HG02759 (cell line): ENCODE results near the gene TSGA10.
"Not testable (repeated sequence)": the region's sequence is repeated elsewhere in the genome, so short reads cannot be mapped to it uniquely, and the experiment has no call there.

Experiments used
- ATAC-seq: cut with Tn5 transposase; IDR thresholded peaks from one replicate; pipeline ENCODE4 v1.9.1; 2021; ENCODE audit warnings: mild to moderate bottlenecking, moderate library complexity; ENCODE audit not compliant: unreplicated experiment

Gene TSGA10

DNA sequence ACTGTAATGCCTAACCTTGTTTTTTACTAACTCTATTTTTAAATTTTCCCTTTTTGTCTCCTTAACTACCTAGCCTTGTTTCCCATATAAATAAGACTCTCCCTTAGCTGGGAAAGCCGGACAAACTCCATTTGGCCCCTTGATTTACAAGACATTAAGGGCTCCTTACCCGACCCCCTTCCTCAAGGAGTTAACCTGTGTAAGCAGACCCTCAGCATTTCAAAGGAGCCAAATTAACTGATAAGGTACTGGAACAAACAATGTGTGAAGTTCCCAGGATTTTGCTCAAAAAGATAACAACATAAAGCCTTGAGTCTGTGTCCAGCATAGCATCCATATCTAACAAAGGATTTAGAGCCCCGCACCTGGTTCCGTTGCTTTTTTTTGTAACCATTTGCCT is 72.9 kb downstream of the TSGA10 start:
- no peak for ATAC-seq

DNA sequence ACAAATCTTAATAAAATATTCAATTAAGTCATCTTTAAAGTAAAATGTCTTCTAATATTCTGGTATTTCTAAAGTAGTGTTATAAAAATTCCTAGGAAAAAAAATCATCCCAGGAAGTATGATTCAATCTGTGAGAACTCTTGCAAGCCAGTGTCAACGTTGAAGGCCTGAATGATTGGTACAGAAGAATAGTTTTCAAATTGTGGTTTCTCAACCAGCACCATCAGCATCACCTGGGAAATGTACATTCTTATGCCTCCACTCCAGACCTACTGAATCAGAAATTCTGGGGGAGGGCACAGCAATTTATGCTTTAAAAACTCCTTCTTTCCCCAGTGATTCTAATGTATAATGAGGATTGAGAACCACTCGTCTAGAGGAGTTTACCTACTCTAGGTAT is 75.5 kb downstream of the TSGA10 start:
- ATAC-seq = no peak

DNA sequence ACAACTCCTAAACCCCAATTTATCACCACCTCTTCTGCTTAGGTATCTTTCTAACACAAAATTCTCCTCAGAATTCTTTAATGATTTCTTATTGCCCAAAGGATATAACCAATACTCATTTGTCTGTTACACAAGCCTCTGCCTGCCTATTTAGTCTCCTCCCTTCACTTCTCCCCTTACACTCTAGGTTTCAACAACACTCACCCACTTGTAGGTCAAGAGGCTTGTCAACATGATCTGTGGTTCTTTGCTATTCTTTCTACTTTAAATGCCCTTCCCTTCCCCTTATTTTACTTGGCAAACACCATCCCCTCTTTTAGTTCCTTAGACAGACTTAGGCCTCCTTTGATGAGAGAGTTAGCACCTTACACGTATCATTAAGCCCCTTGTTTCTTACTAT is 82.2 kb downstream of the TSGA10 start:
- ATAC-seq = no peak

DNA sequence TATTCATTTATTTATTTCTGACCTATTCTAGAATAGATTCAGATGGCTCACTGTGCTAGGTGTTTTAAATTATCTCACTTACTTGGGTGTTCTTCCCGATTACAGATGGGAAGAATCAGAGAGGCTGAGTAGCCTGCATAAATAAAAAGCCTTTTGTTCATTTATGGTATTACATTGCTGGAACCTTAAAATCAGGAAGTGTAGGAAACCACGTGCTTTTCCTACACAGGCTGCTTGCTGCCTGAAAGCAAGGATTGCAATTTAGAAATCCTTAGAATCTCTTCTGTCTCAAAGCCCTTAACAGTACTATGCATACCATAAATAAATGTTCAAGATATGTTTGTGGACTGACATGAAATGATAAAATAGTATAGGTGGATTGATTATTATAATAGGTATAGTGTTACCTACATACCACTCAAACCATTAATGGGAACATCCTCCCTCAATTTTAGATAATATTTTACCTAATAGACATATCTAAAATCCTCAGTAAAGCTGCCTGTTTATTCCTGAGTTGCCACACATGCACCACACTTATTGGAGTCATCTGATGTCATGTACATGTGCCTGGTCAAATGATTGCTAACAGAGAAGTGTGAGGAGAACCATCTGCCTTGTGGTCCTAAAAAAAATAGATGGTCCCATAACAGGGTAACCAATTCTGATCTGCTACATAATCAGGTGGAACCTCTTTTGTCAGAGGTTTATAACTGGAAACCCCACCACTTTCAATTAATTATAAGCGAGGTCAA is 86.7 kb downstream of the TSGA10 start:
- ATAC-seq = no peak

DNA sequence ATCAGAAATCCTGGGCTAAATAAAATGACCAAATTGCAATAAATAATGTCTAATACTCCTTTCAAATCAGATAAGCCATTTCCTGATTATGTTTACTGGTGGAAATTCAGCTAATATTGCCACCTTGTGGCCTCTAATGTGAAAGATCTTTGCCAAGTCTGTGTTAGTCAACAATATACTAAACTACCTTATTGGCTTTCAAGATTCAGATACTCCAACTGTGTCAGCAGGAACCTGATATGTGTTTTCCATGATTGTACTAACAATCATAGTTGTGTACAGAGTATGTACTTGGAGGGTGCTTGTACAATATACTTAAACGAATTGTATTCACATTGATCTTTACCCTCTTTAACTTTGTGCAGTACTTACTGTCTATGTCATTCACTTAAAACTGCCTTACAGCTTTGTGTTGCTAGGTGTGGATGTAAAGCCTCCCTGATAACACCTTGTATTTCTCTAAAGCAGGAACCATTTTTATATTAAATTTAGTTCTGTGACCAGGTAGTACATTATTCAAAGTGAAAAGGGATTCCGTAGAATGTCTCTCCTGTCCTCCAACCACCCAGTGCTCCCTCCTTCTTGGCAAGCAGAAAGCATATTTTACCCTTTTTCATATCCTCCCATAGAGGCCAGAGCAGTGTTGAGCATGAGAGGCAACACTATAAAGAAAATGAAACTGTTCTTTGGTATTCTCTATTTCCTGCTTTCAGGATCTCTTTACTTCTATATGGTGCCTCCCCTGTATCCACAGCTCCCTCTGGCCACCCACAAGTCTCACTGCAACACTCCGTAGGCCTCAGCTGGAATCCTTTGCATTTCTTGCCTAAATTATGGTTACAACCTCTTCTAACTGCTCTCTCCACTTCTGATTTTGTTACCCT is 88.4 kb downstream of the TSGA10 start:
- ATAC-seq = peak; percentile 88

DNA sequence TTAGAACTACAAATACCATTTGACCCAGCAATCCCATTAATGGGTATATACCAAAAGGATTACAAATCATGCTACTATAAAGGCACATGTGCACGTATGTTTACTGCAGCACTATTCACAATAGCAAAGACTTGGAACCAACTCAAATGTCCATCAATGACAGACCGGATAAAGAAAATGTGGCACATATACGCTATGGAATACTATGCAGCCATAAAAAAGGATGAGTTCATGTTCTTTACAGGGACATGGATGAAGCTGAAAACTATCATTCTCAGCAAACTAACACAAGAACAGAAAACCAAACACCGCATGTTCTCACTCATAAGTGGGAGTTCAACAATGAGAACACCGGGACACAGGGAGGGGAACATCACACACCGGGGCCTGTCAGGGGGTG is 105.6 kb downstream of the TSGA10 start:
- ATAC-seq = not testable (repeated sequence)

DNA sequence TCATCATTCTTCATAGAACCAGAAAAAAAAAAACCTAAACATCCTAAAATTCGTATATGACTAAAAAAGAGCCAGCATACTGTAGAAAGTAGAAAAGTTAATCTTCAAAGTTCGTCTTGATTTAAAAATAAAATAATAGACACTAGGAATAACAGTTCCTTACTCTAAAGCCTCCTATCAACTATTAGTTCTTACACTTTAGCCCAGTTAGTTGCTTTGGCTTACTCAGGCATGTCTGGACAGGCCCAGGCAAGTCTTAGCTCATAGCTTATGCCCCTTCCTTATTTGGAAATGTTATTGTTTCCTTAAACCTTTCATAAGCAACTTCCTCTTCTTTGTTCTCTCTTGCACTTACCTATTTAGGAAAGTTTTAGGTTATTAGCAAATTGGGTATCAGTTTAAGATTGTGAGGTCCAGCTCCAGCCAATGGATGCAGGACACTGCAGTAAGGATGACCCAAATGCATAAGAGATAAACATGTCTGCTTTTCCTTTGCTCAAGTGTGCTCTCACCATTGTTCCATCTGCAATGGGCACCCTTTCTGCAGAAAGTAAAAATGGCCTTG is 113.9 kb downstream of the TSGA10 start:
- not testable (repeated sequence) for ATAC-seq

DNA sequence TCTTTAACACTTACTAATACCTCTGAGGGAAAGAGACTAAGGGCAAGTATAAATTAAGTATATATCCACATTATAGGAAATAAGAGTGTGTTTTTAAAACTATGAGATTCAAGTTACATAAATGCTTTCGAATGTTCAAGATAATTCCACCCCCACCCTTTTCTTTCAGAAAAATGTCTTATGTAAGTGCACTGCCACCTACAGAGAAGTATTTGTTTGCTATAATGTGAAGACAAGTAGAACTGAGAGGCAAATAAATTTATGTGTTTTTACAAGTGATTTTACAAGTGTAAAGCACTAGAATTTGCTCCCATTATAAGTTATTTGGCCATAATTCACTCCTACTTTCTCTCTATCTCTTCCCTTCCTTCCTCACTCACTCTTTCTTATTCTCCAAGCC is 118.8 kb downstream of the TSGA10 start:
- ATAC-seq = no peak

DNA sequence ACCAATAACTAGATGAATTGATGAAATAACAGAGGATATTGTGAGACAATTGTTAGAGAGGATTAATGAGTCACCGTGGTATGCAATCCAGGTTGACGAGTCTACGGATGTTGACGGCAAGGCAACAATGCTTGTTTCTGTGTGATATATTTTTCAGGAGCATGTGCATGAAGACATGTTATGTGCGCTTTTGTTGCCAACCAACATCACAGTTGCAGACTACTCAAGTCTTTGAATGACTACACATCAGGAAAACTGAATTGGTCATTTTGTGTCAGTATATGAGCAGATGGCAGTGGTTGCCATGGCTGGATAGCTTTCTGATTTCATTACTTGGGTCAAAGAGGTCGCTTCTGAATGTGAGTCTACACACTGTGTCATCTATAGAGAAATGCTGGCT is 122.0 kb downstream of the TSGA10 start:
- no peak for ATAC-seq

DNA sequence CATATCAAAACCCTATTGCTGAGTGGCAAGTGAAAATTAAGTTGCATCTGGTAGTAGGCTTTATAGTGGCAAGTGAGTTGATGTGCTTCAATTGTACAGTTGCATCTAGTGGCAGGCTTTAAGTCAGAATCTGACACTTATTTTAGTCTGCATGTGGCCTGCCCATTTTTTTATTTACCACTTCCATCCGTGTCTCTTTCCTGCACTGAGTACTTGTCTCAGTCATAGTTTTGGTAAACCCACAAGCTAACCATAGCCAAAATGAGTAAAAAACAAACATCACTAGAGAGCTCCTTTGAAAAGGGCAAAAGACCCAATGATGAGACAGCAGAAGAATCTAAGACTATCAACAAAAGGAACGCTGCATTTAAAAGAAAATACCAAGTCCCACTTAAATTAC is 122.7 kb downstream of the TSGA10 start:
- no peak for ATAC-seq

DNA sequence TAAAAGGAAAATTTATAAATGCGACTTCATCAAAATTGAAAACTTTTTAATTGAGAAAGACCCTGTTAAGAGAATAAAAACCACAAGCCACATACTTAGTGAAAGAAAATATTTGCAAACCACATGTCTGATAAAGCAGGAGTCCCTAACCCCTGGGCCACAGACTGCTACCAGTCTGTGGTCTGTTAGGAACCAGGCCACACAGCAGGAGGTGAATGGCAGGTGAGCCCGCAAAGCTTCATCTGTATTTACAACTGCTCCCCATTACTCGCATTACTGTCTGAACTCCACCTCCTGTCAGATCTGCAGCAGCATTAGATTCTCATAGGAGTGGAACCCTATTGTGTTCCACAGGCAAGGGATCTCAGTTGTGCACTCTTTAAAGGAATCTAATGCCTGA is 123.3 kb downstream of the TSGA10 start:
- ATAC-seq = no peak

DNA sequence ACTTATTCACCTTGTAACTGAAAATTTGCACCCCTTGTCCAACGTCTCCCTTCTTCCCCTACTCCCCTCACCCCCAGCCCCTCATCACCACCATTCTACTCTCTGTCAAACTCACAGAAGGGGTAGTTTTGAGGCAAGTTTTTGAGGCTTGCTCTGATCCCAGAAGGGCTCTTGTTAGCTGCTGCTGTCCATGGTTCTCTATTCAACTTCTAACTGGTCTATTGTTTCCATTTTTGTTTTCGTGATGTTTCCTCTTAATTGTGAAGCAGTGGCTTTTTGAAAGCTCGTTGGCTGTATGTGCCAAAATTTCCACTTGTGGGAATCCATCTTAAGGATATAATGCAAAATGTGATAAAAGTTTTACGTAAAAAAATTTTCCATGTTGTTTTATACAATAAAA is 126.2 kb downstream of the TSGA10 start:
- ATAC-seq = no peak

DNA sequence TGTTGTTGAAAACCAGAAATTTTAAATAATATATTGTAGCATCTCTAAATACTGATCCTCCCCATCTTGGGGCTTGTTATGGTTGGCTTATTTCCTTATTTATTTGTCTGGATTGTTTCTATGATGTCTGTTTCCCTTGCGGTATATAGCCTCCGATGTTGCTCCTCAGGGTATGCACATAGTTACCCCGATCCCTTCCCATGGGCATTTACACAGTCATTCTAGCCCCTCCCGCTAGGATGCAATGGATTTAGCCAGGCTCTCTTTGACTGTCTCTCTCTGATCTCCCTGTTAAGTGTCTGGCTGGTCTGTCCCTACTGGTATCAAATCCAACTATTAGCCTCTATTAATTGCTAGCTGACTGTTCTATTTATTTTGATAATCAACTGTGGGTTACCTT is 126.9 kb downstream of the TSGA10 start:
- no peak for ATAC-seq

DNA sequence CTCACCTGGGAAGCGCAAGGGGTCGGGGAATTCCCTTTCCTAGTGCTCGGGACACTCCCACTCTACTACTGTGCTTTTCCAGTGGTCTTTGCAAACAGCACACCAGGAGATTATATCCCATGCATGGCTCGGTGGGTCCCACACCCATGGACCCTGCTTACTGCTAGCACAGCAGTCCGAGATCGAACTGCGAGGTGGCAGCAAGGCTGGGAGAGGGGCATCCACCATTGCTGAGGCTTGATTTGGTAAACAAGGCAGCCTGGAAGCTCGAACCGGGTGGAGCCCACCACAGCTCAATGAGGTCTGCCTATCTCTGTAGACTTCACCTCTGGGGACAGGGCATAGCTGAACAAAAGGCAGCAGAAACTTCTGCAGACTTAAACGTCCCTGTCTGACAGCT is 154.0 kb downstream of the TSGA10 start:
- ATAC-seq = no peak

DNA sequence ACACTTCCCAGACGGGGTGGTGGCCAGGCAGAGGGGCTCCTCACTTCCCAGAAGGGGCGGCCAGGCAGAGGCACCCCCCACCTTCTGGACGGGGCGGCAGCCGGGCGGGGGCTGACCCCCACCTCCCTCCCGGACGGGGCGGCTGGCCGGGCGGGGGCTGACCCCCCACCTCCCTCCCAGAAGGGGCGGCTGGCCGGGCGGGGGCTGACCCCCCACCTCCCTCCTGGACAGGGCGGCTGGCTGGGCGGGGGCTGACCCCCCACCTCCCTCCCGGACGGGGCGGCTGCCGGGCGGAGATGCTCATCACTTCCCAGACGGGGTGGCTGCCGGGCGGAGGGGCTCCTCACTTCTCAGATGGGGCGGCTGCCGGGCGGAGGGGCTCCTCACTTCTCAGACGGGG is 166.0 kb downstream of the TSGA10 start:
- not testable (repeated sequence) for ATAC-seq

DNA sequence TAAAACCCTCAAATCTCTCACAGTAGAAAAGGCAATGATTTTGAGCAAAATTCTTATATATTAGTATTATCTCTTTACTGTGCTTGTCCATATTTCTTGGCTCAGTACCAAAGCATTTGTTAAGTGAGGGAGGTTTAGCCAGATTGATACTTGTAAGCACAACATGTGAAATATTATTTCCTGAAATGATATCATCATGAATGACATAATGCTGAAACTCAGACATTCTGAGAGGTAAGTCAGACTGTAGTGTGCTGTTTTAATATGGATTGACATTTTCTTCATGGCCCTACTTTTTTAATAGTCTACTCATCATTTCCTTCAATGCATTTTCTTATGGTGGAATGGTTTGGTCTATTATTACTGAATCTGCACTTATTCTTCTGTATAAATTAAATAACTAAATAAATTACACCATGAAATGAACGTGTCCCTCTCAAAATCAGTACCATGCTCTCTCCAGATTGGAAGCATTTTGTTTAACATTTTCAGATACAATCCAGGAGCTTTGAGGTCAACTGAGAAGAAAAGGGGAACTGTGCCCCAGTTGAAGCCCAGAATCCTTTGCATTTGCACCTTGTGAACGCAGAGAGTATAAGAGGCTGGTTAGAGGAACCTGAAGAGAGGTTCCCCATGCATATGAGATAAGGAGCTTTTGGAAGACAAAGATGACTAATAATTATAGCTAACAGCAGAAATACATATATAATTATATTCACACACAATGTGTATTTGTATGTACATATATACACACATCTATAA is 168.7 kb downstream of the TSGA10 start:
- ATAC-seq = no peak

DNA sequence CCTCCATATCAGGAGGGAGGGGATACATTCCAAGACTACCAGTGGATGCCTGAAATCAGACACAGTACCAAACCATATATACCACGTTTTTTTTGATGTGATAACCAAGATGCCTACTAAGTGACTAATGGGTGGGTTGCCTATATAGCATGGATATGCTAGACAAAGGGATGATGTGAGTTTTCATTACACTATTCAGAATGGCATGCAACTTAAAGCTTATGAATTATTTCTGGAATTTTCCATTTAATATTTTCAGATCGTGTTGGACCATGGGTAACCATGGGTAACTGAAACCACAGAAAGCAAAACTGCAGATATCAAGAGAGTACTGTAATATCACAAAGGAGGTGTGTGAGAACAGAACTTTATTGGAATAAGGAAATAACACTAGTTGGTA is 179.1 kb downstream of the TSGA10 start:
- ATAC-seq = no peak

DNA sequence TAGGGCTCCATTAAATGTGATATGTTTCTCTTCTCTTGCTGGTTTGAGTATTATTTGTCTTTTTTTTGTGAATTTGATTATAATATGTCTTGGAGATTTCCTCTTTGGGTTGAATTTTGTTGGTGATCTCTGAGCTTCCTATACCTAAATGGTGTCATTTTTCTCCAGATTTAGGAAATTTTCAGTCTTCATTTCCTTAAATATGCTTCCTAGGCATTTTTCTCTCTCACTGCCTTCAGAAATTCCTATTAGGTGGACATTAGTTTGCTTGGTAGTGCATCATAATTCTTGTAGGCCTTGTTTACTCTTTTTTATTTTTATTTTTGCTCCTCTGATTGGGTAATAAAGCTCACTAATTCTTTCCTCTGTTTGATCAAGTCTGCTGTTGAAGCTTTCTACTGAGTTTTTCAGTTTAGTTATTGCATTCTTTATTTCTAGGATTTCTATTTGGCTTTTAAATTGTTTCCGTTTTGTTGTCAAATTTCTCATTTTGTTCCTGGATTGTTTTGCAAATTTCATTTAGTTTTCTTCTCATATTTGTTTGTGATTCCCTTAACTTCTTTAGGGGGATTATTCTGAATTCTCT is 182.1 kb downstream of the TSGA10 start:
- ATAC-seq = no peak

DNA sequence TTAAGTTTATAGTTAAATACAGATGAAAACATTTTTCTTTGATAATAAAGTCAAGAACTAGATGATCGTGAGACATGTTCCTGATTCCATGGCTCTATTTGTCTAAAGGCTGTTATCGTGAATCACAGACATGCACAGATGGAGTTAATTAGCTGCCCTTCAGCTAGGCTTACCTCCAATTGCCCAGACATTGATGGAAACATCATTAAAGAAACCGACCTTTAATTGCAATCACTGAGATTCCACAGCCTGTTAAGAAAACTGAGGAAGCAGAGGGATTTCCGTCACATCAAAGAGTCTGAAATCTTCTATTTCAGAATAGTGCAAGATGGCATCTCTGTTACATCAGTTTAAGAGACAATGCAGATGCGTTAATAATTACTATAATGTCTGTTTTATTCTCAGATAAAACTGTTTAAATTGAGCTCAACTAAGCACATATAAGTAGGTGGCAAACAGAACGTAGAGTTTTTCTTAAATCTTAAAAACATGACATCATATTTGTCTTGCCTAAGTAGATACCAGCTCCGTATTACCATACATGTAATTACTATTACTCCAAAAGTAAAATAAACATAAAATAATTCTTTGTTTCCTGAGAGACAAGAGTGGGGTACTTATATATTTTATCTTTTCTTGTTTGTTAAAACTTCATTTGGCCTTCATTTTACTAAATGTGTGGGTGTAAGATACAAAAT is 194.8 kb downstream of the TSGA10 start:
- no peak for ATAC-seq

DNA sequence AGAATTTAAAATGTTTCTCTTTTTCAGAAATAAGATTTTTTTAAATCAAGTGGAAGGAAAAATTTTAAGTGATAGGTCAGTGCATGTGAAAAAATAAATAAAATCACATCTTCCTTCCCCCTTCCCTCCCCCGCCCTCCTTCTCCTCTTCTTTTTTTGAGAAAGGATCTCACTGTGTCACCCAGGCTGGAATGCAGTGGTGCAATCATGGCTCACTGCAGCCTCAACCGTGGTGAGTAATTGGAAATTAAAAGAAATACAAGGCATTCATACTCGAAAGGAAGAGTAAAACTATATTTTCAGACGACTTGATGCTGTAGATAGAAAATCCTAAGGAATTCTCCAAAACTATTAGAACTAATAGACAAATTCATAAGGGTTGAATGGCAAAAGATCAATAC is 201.8 kb downstream of the TSGA10 start:
- no peak for ATAC-seq
